PFSK-1 (cell line): ENCODE results near the gene LTB4R2.

Experiments
- FOXP2 ChIP-seq: optimal IDR thresholded peaks from 2 replicates; pipeline ENCODE3; 2011; ENCODE audit warnings: borderline replicate concordance, control low read depth, inconsistent platforms; ENCODE audit not compliant: insufficient read depth; ENCODE audit errors: extremely low read length, extremely low read depth
- POLR2AphosphoS5 ChIP-seq: IDR thresholded peaks from 2 replicates; pipeline ENCODE4 v1.6.1; 2012; ENCODE audit warnings: low read depth, mild to moderate bottlenecking, control low read depth, low read length, moderate library complexity
- TAF1 ChIP-seq: IDR thresholded peaks from 2 replicates; pipeline ENCODE4 v1.6.1; 2012; ENCODE audit warnings: low read length, control low read depth, borderline replicate concordance; ENCODE audit not compliant: insufficient read depth

DNA sequence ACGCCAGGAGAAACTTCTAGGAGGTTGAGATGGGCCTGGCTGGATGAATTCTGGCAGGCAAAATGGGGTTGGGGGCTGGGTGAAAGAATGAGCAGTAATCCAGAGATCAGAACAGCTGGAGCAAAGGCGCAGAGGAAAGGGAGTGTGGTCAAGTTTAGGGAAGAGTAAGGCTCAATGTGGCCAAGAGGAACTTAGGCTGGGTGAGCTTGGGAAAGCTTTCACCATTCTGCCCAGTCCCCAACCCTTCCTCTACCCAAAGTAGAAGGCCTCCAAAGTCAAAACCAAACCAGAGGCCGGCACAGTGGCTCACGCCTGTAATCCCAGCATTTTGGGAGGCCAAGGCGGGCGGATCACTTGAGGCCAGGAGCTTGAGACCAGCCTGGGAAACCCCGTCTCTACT lies 28.3 kb upstream of the LTB4R2 start:
- TF ChIP-seq POLR2AphosphoS5 (no peak), FOXP2 (no peak), TAF1 (no peak)
